ENCODE measurements around the gene CCDC177. TPM values are rescaled to one million over a fixed set of nuclear protein-coding genes. Genes with fewer than 3 reads are reported as not detected.

CCDC177 gene
- total and polyA plus RNA-seq, 9 of the 15 experiments (the other 6 are each of a cell fraction or from before 2014, with no cell fraction given) = not detected

- TF ChIP-seq GTF2B (IDR thresholded peaks at IDR 0.05; ENCODE audit: extremely low read depth, insufficient read length) (no peak), POLR3G (IDR thresholded peaks at IDR 0.05; ENCODE audit: extremely low read depth, insufficient read length, insufficient replicate concordance) (no peak), NONO (IDR thresholded peaks at IDR 0.05; ENCODE audit: low read depth in 2 of 2, low read length in 1 of 2) (no peak), ZNF57 (CRISPR knock-in tag; IDR thresholded peaks at IDR 0.05) (no peak), ZNF707 (CRISPR knock-in tag; conservative IDR thresholded peaks at IDR 0.05) (no peak), CREB3 (tag; conservative IDR thresholded peaks at IDR 0.05; ENCODE audit: low read depth) (no peak), ZNF766 (CRISPR knock-in tag; conservative IDR thresholded peaks at IDR 0.05) (no peak), RERE (CRISPR knock-in tag; IDR thresholded peaks at IDR 0.05; ENCODE audit: borderline replicate concordance) (no peak), ZFX (CRISPR knock-in tag; IDR thresholded peaks at IDR 0.05) (no peak; the same call in 1 of the 2 replicates), STAG1 (CRISPR knock-in tag; IDR thresholded peaks at IDR 0.05; ENCODE audit: borderline replicate concordance) (no peak), ASH1L (IDR thresholded peaks at IDR 0.05; ENCODE audit: borderline replicate concordance, low read depth, partially characterized antibody) (no peak), SIN3A (IDR thresholded peaks at IDR 0.05; ENCODE audit: borderline replicate concordance in 2 of 2, control insufficient read depth in 1 of 2, low read depth in 2 of 2, low read length in 2 of 2) (0 out of 4 replicates have a peak, but pooled peaks of 1 of the 2 experiments have one; percentile 57), ZBTB5 (IDR thresholded peaks at IDR 0.05) (no peak)
These were observed 36.7 kb upstream of the CCDC177 start, which contains the start of gene SUSD6 (continued) for GRCh38 chr14:69611172-69612013.
